ENCODE measurements around the gene LDLR. TPM values are rescaled to one million over a fixed set of nuclear protein-coding genes. Genes with fewer than 3 reads are reported as not detected.

The LDLR gene
- total RNA-seq, 1 donor from 2014 or later: 39.3 TPM

DNA sequence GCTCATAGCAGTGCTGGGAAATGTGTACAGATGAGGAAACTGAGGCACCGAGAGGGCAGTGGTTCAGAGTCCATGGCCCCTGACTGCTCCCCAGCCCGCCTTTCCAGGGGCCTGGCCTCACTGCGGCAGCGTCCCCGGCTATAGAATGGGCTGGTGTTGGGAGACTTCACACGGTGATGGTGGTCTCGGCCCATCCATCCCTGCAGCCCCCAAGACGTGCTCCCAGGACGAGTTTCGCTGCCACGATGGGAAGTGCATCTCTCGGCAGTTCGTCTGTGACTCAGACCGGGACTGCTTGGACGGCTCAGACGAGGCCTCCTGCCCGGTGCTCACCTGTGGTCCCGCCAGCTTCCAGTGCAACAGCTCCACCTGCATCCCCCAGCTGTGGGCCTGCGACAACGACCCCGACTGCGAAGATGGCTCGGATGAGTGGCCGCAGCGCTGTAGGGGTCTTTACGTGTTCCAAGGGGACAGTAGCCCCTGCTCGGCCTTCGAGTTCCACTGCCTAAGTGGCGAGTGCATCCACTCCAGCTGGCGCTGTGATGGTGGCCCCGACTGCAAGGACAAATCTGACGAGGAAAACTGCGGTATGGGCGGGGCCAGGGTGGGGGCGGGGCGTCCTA is 15.9 kb downstream of the LDLR start:
- no peak for DNase-seq (ENCODE audit: low spot score)
- H3K4me3 ChIP-seq: no peak overlapping the region
- no peak overlapping the region for H3K27ac Mint-ChIP-seq
- H2AFZ ChIP-seq (replicated peaks): no peak overlapping the region
- peaks cover 28% of the 10 kb centered on the region for H3K36me3 Mint-ChIP-seq
- TF ChIP-seq, protein P1, sequence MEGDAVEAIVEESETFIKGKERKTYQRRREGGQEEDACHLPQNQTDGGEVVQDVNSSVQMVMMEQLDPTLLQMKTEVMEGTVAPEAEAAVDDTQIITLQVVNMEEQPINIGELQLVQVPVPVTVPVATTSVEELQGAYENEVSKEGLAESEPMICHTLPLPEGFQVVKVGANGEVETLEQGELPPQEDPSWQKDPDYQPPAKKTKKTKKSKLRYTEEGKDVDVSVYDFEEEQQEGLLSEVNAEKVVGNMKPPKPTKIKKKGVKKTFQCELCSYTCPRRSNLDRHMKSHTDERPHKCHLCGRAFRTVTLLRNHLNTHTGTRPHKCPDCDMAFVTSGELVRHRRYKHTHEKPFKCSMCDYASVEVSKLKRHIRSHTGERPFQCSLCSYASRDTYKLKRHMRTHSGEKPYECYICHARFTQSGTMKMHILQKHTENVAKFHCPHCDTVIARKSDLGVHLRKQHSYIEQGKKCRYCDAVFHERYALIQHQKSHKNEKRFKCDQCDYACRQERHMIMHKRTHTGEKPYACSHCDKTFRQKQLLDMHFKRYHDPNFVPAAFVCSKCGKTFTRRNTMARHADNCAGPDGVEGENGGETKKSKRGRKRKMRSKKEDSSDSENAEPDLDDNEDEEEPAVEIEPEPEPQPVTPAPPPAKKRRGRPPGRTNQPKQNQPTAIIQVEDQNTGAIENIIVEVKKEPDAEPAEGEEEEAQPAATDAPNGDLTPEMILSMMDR (IDR thresholded peaks at IDR 0.05): no peak
- TF ChIP-seq EZH2 (IDR thresholded peaks at IDR 0.05): no peak
- TF ChIP-seq EZH2phosphoT487 (IDR thresholded peaks at IDR 0.05): no peak
- H3K4me3 Mint-ChIP-seq: no peak overlapping the region
- H3K4me1 ChIP-seq: no peaks in the 10 kb centered on the region
- no peaks in the 10 kb centered on the region for H3K4me1 Mint-ChIP-seq
- no peak overlapping the region for H3K9ac ChIP-seq
- no peaks in the 10 kb centered on the region for H3K27me3 ChIP-seq
- H3K4me2 ChIP-seq: no peak overlapping the region
- H3K36me3 ChIP-seq: peaks cover 8% of the 10 kb centered on the region
- H3F3A ChIP-seq (ENCODE audit: low read depth): peaks cover 22% of the 10 kb centered on the region
- peaks cover 70% of the 10 kb centered on the region for H4K20me1 ChIP-seq (ENCODE audit: low read depth)
- H3K27ac ChIP-seq: no peak overlapping the region
- H3K9me3 Mint-ChIP-seq: no peaks in the 10 kb centered on the region
- no peaks in the 10 kb centered on the region for H3K9me3 ChIP-seq (ENCODE audit: low read depth)
- H3K27me3 Mint-ChIP-seq (ENCODE audit: insufficient read depth, low read depth): peaks cover 4% of the 10 kb centered on the region
- peaks cover 59% of the 10 kb centered on the region for H3K79me2 ChIP-seq (ENCODE audit: low read depth)

DNA sequence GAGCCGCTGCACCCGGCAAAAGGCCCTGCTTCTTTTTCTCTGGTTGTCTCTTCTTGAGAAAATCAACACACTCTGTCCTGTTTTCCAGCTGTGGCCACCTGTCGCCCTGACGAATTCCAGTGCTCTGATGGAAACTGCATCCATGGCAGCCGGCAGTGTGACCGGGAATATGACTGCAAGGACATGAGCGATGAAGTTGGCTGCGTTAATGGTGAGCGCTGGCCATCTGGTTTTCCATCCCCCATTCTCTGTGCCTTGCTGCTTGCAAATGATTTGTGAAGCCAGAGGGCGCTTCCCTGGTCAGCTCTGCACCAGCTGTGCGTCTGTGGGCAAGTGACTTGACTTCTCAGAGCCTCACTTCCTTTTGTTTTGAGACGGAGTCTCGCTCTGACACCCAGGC is 17.2 kb downstream of the LDLR start:
- Mint-ChIP-seq H3K27me3 (ENCODE audit: insufficient read depth, low read depth) (peaks cover 4% of the 10 kb centered on the region), H3K27ac (no peak overlapping the region), H3K36me3 (peaks cover 32% of the 10 kb centered on the region), H3K4me1 (no peaks in the 10 kb centered on the region), H3K9me3 (no peaks in the 10 kb centered on the region), H3K4me3 (no peak overlapping the region)
- H3K4me3 ChIP-seq: no peak overlapping the region
- peaks cover 55% of the 10 kb centered on the region for H3K79me2 ChIP-seq (ENCODE audit: low read depth)
- H3K27ac ChIP-seq: no peak overlapping the region
- DNase-seq (ENCODE audit: low spot score): no peak
- TF ChIP-seq, protein P1 (IDR thresholded peaks at IDR 0.05): no peak
- TF ChIP-seq EZH2phosphoT487 (IDR thresholded peaks at IDR 0.05) (no peak), EZH2 (IDR thresholded peaks at IDR 0.05) (no peak)
- no peaks in the 10 kb centered on the region for H3K27me3 ChIP-seq
- H3K4me2 ChIP-seq: no peak overlapping the region
- peaks cover 8% of the 10 kb centered on the region for H3K36me3 ChIP-seq
- peaks cover 13% of the 10 kb centered on the region for H3F3A ChIP-seq (ENCODE audit: low read depth)
- no peak overlapping the region for H3K9ac ChIP-seq
- H3K4me1 ChIP-seq: no peaks in the 10 kb centered on the region
- H2AFZ ChIP-seq (replicated peaks): no peak overlapping the region
- H4K20me1 ChIP-seq (ENCODE audit: low read depth): peaks cover 69% of the 10 kb centered on the region
- no peaks in the 10 kb centered on the region for H3K9me3 ChIP-seq (ENCODE audit: low read depth)

DNA sequence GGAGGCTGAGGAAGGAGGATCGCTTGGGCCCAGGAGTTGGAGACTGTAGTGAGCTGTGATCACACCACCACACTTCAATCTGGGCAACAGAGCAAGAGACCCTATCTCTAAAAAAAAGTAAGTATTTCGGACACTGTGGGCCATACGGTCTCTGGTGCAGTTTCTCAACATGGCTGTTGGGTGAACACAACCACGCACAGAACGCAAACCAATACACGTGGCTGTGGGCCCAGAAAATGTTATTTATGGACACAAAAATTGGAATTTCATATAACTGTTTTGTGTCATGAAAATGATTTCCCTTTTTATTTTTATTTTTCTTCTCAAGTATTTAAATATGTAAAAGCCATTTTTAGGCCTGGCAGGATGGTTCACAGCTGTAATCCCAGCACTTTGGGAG is 19.5 kb downstream of the LDLR start:
- no peaks in the 10 kb centered on the region for H3K4me1 ChIP-seq
- Mint-ChIP-seq H3K9me3 (no peaks in the 10 kb centered on the region), H3K4me1 (no peaks in the 10 kb centered on the region), H3K36me3 (peaks cover 31% of the 10 kb centered on the region), H3K4me3 (no peak overlapping the region), H3K27me3 (ENCODE audit: insufficient read depth, low read depth) (peaks cover 2% of the 10 kb centered on the region), H3K27ac (no peak overlapping the region)
- H3K36me3 ChIP-seq: peaks cover 8% of the 10 kb centered on the region
- no peak overlapping the region for H2AFZ ChIP-seq (replicated peaks)
- H3K79me2 ChIP-seq (ENCODE audit: low read depth): peaks cover 36% of the 10 kb centered on the region
- no peak overlapping the region for H3K4me3 ChIP-seq
- H3K27me3 ChIP-seq: no peaks in the 10 kb centered on the region
- no peak for TF ChIP-seq EZH2phosphoT487 (IDR thresholded peaks at IDR 0.05)
- no peak for TF ChIP-seq EZH2 (IDR thresholded peaks at IDR 0.05)
- TF ChIP-seq, protein P1 (IDR thresholded peaks at IDR 0.05): no peak
- H3F3A ChIP-seq (ENCODE audit: low read depth): peaks cover 10% of the 10 kb centered on the region
- H3K9ac ChIP-seq: no peak overlapping the region
- peaks cover 65% of the 10 kb centered on the region for H4K20me1 ChIP-seq (ENCODE audit: low read depth)
- DNase-seq (ENCODE audit: low spot score): no peak
- no peak overlapping the region for H3K4me2 ChIP-seq
- no peak overlapping the region for H3K27ac ChIP-seq
- H3K9me3 ChIP-seq (ENCODE audit: low read depth): no peaks in the 10 kb centered on the region
